GM13977 (cell line): ENCODE results near the gene APC2.
A peak's percentile ranks its signal among the peaks of the same experiment; 100 is the strongest.

Experiments used
- DNase-seq: peaks from one replicate; pipeline ENCODE4 v3.0.0; 2012; ENCODE audit warnings: low spot score
- in situ Hi-C: fragments of 300-500 bp; cut with MboI; formaldehyde crosslinking; loops from one replicate; pipeline ENCODE4 v1.12.0; 2022; ENCODE audit warnings: low sequenced_read_pairs, low pct_unique_long_range_greater_than_20kb, mixed read lengths, inconsistent platforms; ENCODE audit not compliant: unreplicated experiment
- TF ChIP-seq, protein P1 (sequence below): IDR thresholded peaks from 2 replicates; pipeline ENCODE4 v1.5.1; 2012; ENCODE audit warnings: mild to moderate bottlenecking, control low read depth; ENCODE audit not compliant: insufficient read depth; ENCODE audit errors: extremely low read depth, missing control alignments

The APC2 gene

DNA sequence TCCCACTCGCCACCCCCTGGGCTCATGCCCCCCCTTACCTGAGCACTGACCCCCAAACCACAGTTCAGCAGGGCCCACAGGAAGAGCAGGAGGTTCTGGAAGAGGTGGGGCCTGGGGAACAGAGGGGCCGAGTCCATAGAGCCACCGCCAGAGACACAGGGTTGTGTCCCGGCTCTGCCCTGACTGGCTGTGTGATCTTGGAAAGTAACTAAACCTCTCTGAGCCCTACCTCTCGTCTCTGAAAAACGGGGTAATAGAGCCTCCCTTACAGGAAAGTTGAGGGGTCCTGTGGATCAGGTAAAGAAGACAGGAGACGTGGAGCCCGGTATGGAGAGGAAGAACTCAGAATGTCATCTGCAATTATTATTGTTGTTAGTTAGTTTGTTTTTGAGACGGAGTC is 60.9 kb downstream of the APC2 start:
- in situ Hi-C loops, result no loop called here
- TF ChIP-seq, protein P1, sequence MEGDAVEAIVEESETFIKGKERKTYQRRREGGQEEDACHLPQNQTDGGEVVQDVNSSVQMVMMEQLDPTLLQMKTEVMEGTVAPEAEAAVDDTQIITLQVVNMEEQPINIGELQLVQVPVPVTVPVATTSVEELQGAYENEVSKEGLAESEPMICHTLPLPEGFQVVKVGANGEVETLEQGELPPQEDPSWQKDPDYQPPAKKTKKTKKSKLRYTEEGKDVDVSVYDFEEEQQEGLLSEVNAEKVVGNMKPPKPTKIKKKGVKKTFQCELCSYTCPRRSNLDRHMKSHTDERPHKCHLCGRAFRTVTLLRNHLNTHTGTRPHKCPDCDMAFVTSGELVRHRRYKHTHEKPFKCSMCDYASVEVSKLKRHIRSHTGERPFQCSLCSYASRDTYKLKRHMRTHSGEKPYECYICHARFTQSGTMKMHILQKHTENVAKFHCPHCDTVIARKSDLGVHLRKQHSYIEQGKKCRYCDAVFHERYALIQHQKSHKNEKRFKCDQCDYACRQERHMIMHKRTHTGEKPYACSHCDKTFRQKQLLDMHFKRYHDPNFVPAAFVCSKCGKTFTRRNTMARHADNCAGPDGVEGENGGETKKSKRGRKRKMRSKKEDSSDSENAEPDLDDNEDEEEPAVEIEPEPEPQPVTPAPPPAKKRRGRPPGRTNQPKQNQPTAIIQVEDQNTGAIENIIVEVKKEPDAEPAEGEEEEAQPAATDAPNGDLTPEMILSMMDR, result no peak
- DNase-seq, result no peak

DNA sequence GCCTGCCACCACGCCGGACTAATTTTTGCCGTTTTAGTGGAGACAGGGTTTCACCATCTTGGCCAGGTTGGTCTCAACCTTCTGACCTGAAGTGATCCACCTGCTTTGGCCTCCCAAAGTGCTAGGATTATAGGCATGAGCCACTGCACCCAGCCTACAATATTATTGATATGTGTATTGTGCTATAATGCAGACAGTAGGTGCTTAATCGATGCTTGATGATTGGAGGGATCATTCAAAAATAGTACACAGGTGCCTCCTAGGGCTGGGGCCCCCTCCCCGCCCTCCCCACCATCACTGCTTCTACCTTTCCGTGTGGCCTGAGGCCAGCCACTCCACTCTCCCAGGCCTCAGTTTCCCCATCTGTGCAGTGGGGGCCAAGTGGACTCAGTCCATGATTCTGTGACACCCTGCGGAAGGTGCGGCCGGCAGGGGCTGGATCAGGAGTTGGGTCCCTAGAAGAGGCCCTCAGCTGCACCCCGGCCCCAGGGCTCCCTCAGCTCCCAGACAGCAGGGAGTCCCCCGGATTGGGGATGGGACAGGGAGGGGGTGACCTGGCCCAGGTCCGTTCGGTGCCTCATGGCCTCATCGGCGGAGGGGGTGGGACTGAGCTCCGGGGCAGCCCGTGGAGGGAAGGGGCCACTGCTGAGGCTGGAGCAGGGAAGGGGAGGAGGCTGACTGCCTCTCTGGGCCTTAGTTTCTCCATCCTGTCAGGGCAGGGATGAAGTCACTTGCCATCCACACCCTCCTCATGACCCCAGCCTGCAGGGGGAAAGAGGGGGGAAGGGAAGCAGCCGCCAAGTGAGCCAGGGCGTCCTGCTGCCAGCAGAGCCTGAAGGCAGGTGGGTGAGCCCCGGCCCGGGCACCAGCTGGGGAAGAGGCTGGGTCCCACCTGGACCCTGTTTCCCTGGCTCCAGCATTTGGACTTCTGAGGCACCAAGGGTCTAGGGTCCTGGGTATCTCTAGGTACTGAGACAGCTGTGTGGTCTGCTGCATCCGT is 61.7 kb downstream of the APC2 start:
- in situ Hi-C loops, result no loop called here
- TF ChIP-seq, protein P1, result no peak
- DNase-seq, result no peak

DNA sequence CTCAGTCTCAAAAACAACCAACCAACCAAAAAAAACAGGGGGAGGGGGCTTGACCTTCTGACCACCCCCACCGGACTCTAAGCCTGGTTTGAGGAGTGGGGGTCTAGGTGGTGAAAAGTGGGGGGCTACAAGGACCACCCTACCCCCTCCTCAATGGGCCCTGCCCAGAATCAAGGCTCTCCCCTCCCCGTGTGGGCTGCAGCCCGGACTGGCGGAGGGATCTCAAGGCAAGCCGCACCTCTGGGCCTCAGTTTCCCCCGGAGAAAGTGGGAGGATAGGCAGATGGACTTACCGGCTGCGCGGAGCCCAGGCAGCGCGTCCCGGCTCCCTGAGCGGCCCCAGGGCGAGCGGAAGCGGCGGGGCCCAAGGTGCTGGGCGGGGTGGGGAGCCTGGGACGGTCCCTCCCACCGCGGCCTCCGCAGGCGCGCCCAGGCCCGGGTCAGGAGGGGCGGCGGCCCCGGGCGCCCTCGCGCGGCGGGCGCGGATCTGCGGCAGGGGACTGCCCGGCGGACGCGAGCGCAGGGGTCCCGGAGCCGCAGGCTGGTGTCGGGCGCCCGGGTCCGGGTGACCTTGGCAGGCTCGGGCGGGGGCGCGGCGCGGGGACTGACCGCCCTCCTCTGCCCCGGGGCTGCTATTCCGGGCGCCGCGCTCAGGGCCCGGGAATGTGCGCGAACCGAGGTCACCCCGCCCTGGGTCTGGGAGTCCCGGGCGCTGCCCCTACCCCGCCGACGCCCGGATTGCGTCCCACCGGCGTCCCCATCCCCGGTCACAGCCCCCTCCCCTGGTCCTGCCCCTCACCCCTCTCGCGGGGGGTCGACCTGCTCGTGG is 63.0 kb downstream of the APC2 start, which contains the start of gene ADAMTSL5:
TSS of gene ADAMTSL5 (minus strand) at position 349 of the 828 bp plus-strand sequence. CDS start 2,076 bp downstream, outside the sequence.
- in situ Hi-C loops, result no loop called here
- peak; percentile 90 for DNase-seq
- TF ChIP-seq, protein P1, result peak; percentile 55

DNA sequence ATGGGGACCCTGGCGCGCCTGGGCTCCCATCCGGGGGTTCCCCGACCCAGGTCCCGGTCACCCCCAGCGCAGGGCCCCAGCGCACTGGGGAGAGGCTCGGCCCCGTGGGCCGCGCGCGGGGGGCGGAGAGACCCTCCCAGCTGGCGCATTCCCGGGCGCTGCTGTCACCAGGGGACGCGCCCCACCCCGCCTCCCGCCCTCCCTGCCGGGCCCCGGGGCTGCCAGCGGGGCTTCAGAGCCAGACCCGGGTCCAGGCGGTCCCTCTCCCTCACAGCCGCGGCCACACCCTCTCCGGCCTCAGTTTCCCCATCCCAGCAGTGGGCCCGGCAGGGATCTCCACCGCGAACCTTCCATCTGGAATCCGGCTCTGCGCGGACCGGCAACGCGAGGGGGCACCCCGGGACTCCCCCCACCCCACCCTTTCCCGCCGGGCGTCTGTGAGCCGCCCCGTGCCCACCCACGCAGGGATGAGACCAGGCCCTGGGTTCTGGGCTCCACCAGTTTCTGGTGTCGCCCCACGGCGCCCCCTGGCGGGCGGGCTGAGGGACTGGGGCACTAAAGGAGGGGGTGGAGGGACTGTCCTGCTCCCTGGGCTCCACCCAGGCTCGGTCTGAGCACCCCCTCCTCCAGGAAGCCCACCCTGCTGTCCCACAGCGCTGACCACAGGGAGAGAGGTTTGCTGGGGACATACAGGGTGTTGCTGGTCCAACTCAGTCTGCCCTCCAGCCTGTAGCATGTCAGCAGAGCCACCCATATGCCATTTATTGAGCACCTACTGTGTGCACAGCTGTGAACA is 63.8 kb downstream of the APC2 start:
- TF ChIP-seq, protein P1, result peak; percentile 77
- in situ Hi-C loops, result no loop called here
- DNase-seq, result peak; percentile 79

DNA sequence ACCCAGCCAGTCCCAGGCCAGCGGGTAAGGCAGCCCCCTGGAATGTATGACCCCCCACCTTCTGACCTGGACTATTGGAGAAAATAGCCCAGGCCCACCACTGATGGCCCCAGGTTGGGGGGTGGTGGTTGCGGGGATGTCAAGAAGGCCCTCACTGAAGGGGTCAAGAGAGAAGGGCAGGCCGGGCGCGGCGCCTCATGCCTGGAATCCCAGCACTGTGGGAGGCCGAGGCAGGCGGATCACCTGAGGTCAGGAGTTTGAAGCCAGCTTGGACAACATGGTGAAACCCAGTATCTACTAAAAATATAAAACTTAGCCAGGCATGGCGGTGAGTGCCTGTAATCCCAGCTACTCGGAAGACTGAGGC is 64.4 kb downstream of the APC2 start:
- no peak for DNase-seq
- in situ Hi-C loops, result no loop called here
- TF ChIP-seq, protein P1, result no peak

DNA sequence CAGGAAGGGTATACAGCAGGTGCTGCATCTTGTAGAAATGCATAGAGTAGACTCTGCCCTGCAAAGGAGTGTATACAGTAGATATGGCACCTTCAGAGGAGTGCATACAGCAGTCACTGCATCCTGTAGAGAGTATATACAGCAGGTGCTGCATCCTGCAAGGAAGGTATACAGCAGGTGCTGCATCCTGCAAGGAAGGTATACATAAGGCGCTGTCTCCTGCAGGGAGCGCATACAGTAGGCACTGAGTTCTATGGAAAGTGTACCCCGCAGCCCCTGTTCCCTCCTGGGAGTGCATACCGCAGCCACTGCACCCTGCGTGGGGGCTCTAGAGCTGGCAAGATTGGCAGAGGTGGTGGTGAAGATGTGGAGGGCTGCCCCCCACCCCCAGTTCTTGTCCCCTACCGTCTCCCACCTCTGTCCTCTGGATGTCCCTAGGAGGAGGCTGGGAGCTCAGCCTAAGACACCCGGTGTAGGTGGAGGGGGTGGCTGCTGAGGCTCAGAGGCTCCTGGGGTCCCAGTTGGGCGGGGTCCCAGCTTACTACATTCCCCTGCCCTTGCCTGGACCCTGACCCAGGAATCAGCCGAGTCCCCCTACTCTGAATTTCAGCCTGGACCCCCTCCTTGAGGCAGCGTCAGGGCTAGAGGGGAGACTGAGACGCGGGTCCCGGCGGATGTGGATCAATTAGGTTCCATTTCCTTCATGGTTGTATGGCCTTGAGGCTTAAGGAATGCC is 65.2 kb downstream of the APC2 start:
- in situ Hi-C loops, result no loop called here
- TF ChIP-seq, protein P1, result no peak
- DNase-seq, result no peak
